ENCODE measurements around the gene PNPT1. TPM values are rescaled to one million over a fixed set of nuclear protein-coding genes. Genes with fewer than 3 reads are reported as not detected.

Gene PNPT1
- total and polyA plus RNA-seq, 9 of the 15 experiments (the other 6 are each of a cell fraction or from before 2014, with no cell fraction given): 46.5 to 104 (median 62.7) TPM

- TF ChIP-seq E4F1 (CRISPR knock-in tag; IDR thresholded peaks at IDR 0.05; ENCODE audit: borderline replicate concordance): no peak
- no peak for TF ChIP-seq KAT2B (IDR thresholded peaks at IDR 0.05; ENCODE audit: low read depth, low read length)
- no peak for TF ChIP-seq FOXK1 (CRISPR knock-in tag; IDR thresholded peaks at IDR 0.05; ENCODE audit: borderline replicate concordance)
- no peak for TF ChIP-seq SMAD2 (IDR thresholded peaks at IDR 0.05; ENCODE audit: low read depth, low read length)
- peak; percentile 26; the same call in 1 of the 2 replicates for TF ChIP-seq ZFX (CRISPR knock-in tag; IDR thresholded peaks at IDR 0.05)
- TF ChIP-seq E2F6 (IDR thresholded peaks at IDR 0.05; ENCODE audit: borderline replicate concordance in 1 of 2, extremely low read depth in 1 of 2, insufficient read depth in 1 of 2, insufficient read length in 1 of 2, low read depth in 1 of 2, low read length in 1 of 2, poor library complexity in 1 of 2, severe bottlenecking in 1 of 2): peak; percentile 84 to 93
- TF ChIP-seq CHD7 (IDR thresholded peaks at IDR 0.05; ENCODE audit: low read depth, low read length): no peak
- TF ChIP-seq BRD4 (IDR thresholded peaks at IDR 0.05): no peak
- TF ChIP-seq EZH2 (IDR thresholded peaks at IDR 0.05; ENCODE audit: borderline replicate concordance, low read depth, low read length): no peak
- TF ChIP-seq PPARD (CRISPR knock-in tag; IDR thresholded peaks at IDR 0.05): no peak
- no peak for TF ChIP-seq ESRRB (CRISPR knock-in tag; IDR thresholded peaks at IDR 0.05; ENCODE audit: borderline replicate concordance)
These were observed at the start of gene PNPT1 (continued) for GRCh38 chr2:55693181-55694125.

All from K562 (cell line).